Ureter (tissue), 1 donor: ENCODE results near the gene INHBC. TPM values are rescaled to one million over a fixed set of nuclear protein-coding genes. Genes with fewer than 3 reads are reported as not detected.

ENCODE experiments used
- DNase-seq: peaks from one replicate; pipeline ENCODE4 v3.0.0-alpha.2; 2020; ENCODE audit warnings: low spot score
- total RNA-seq: library from RNA; stranded (reverse); gene quantifications from one replicate; pipeline ENCODE4 v1.2.4, GENCODE V29; 2023
- donor health status: DM: yes; HTN: yes; CAD: no.

Gene INHBC
- total RNA-seq, 1 donor from 2014 or later: not detected

GRCh38 chr12:57454566-57455373, 20.2 kb downstream of the INHBC start, which contains the start of gene INHBE:
TSS of gene INHBE (plus strand) at chr12:57455307. CDS start at chr12:57455537, 230 bp downstream.
- DNase-seq: peak; percentile 44

GRCh38 chr12:57455374-57456144, 21.0 kb downstream of the INHBC start:
- DNase-seq: no peak

DNA sequence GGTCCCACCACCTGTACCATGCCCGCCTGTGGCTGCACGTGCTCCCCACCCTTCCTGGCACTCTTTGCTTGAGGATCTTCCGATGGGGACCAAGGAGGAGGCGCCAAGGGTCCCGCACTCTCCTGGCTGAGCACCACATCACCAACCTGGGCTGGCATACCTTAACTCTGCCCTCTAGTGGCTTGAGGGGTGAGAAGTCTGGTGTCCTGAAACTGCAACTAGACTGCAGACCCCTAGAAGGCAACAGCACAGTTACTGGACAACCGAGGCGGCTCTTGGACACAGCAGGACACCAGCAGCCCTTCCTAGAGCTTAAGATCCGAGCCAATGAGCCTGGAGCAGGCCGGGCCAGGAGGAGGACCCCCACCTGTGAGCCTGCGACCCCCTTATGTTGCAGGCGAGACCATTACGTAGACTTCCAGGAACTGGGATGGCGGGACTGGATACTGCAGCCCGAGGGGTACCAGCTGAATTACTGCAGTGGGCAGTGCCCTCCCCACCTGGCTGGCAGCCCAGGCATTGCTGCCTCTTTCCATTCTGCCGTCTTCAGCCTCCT, 21.6 kb downstream of the INHBC start:
- DNase-seq: no peak

DNA sequence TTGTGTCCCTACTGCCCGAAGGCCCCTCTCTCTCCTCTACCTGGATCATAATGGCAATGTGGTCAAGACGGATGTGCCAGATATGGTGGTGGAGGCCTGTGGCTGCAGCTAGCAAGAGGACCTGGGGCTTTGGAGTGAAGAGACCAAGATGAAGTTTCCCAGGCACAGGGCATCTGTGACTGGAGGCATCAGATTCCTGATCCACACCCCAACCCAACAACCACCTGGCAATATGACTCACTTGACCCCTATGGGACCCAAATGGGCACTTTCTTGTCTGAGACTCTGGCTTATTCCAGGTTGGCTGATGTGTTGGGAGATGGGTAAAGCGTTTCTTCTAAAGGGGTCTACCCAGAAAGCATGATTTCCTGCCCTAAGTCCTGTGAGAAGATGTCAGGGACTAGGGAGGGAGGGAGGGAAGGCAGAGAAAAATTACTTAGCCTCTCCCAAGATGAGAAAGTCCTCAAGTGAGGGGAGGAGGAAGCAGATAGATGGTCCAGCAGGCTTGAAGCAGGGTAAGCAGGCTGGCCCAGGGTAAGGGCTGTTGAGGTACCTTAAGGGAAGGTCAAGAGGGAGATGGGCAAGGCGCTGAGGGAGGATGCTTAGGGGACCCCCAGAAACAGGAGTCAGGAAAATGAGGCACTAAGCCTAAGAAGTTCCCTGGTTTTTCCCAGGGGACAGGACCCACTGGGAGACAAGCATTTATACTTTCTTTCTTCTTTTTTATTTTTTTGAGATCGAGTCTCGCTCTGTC, 22.3 kb downstream of the INHBC start:
- no peak for DNase-seq

DNA sequence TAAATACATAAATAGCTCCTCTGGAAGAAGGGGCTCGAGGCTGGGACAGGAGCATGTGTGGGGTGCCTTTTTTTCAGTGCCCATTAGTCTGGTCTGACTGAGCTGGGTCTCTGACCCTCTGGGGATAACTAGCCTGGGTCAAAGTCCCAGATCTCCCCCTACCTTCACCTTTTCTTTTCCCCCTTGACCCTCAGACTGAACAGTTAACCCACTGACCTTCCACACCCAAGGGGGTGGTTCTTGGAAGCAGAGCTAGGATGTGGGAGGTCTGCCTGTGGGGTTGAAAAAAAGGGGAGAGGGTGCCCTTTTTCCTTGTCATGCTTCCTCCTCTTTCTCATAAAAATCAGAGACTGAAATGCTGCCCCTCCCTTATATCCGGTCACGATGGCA, 24.1 kb downstream of the INHBC start:
- no peak for DNase-seq

- DNase-seq: peak; percentile 94
Observed at GRCh38 chr12:57459055-57459749, 24.6 kb downstream of the INHBC start.

DNA sequence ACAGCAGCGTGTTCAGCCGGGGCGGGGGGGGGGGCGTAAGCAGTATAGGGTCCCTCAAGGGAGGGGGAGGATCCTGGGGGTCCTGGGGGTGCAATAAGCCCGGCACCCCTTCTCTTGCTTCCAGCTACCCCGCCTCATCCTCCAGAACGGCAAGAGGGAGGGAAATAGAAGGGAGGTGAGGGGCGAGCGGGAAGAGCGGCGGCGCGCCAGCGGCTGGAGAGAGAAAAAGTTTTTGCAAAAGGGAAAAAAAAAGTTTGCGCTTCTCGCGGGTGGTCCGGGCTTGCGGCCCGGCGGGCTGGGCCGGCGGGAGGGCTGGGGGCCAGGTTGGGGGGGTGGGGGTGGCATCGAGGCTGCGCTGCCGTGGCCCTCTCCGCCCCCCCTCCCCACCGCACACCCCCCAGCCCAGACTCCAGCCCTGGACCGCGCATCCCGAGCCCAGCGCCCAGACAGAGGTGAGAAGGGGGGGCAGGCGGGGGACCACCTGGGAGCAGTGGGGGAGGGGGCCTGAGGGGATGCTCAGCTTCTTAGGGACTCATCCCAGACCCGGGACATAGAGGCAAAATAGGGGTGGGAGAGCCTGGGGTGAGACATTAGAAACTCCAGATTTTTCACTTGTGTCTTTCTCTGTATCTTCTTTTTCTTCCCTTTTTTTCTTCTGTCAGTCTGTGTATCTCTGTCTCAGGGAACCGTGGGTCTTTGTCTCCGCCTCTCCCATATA, 25.3 kb downstream of the INHBC start, which contains the start of gene GLI1:
Gene GLI1 (plus strand): TSS at position 36 of the 718 bp plus-strand sequence. CDS start 3,907 bp downstream, outside the sequence.
- peak; percentile 73 for DNase-seq

DNA sequence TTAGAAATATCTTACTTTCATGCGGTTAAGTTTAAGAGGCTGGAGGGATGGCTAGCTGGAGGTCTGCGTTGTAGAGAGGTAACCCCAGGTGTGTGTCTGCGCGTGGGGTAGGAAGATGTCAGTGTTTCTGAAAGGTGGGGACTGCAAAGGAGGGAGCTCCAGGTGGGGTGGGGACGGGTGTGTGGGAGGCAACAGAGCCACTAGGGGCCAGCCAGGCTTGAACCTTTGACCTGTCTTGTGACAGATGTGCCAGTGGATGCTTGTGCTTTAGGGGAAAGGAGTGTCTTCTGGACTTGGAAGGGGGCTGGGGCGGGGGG, 25.8 kb downstream of the INHBC start:
- no peak for DNase-seq

GRCh38 chr12:57460841-57461275, 26.3 kb downstream of the INHBC start:
- DNase-seq: no peak

GRCh38 chr12:57461276-57461916, 26.8 kb downstream of the INHBC start:
- peak; percentile 73 for DNase-seq

DNA sequence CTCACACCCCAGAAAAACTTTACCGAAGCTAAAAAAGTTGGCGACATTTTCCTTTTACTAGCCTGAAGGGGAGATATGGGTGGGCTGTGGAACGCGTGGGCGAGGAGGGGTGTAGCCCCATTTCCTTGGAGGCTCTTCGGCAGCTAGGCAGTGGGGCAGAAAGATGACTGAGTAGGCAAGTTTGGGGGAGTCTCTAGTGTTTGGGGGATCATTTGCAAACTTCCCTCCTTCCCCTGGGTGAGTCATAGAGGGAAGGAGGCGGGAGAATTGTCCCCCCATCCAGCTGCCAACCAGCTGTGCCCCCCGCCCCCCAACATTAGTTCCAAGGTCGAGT, 27.3 kb downstream of the INHBC start:
- no peak for DNase-seq

- DNase-seq: peak; percentile 90
Observed at GRCh38 chr12:57462251-57462911, 27.8 kb downstream of the INHBC start.

DNA sequence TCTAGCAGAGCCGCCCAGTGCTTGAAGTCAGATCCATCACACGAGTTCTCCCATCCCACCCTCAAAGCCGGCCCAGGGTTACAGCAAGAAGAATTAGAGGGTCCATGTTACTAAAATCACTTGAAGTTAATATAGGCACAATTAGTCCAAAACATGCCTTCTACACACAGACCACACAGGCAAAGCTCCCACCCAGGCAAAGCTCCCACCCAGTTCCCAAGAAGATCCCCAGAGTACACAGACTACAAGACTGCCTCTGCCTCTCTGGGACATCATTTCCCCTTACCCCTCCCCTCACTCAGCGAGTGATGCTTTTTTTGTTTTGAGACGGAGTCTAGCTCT, 28.3 kb downstream of the INHBC start:
- no peak for DNase-seq

GRCh38 chr12:57464569-57464968, 30.0 kb downstream of the INHBC start:
- DNase-seq: no peak

DNA sequence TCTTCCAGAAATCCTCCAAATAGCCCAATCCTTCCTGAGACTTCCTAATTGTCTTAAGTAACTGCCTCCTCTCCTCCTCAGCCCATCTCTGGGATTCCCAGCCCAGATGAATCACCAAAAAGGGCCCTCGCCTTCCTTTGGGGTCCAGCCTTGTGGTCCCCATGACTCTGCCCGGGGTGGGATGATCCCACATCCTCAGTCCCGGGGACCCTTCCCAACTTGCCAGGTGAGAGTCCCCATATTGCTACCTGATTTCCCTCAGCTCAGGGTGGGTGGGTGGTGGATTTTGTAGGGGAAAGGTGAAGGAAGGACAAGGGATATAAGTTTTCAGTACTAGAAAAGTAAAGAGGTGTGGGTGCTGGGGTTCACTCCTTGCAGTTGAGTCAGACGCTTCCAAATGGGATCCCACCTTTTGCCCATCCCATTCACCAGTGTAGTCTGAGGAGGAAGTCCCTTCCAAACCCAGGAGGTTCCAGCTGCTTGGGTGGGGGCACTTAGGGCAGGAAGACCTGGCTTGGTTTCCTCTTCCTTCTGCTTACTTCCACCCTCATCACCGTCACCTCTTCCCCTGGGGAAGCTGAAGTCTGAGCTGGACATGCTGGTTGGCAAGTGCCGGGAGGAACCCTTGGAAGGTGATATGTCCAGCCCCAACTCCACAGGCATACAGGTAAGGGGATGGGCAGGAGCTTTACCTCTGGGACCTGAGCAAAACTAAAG, 30.6 kb downstream of the INHBC start:
- DNase-seq: no peak

GRCh38 chr12:57465747-57466505, 31.3 kb downstream of the INHBC start:
- no peak for DNase-seq

DNA sequence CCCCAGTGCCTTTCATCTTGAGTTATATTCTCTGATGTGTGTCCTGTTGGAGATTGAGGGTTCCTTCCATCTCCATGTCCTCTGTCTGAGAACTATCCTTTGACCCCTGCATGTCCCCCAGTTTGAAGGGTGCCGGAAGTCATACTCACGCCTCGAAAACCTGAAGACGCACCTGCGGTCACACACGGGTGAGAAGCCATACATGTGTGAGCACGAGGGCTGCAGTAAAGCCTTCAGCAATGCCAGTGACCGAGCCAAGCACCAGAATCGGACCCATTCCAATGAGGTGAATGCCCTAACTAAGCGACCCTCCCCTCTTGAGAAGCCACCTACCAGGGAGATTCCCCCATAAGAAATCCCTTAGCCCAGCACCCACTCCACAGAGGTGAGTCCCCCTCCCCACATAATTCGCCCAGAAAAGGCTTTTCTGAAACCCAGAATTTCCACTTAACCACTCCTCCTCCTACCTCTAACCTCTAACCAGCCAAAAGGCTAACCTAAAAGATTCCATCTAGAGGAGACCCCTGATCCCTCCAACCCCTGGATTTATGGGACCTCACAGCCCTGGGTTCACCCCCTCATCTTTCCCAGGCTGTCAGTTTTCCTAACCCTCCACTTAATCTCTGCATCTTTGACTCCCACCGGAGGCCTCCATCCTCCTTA, 32.8 kb downstream of the INHBC start:
- DNase-seq: no peak

DNA sequence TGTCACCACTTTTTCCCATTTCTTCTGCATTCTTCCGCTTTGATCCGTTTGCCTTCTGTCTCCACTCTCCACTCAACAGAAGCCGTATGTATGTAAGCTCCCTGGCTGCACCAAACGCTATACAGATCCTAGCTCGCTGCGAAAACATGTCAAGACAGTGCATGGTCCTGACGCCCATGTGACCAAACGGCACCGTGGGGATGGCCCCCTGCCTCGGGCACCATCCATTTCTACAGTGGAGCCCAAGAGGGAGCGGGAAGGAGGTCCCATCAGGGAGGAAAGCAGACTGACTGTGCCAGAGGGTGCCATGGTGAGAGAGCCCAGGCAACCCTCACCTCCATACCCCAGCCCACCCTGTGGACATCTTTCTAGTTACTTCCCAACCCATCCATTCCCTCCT, 33.3 kb downstream of the INHBC start:
- no peak for DNase-seq
